Dorsolateral prefrontal cortex (tissue), 118 donors: ENCODE measurements around the gene CLDN9. TPM values are rescaled to one million over a fixed set of nuclear protein-coding genes. Genes with fewer than 3 reads are reported as not detected.

Experiments used
- total RNA-seq, 120 experiments: library from RNA; stranded (reverse); gene quantifications; one replicate each; pipeline versions ENCODE4 v1.2.3 to v1.2.4, GENCODE V29; 2022

CLDN9 gene
- total RNA-seq, 120 experiments from 2014 or later: 0.98 to 11.7 (median 3.4) TPM

Other genes with a start within 250 kb of the CLDN9 start
- gene ELOB, start 235.6 kb upstream of the CLDN9 start, total RNA-seq: 100 to 1,000 TPM; 150 to 306 (median 223) TPM
- under 1 TPM in 2 of 120 experiments, not detected in 118; 0.29 to 0.37 TPM for gene PRSS33, start 225.4 kb upstream of the CLDN9 start, total RNA-seq
- gene PRSS41, start 214.5 kb upstream of the CLDN9 start, total RNA-seq: not detected
- gene PRSS21, start 195.7 kb upstream of the CLDN9 start, total RNA-seq: 1 to 10 TPM in 10 of 120 experiments, under 1 TPM in 11, not detected in 99; 0.62 to 1.6 (median 0.97) TPM
- 1 to 10 TPM in 1 of 120 experiments, under 1 TPM in 2, not detected in 117; 0.60 to 1.1 (median 0.88) TPM for gene ZG16B, start 182.6 kb upstream of the CLDN9 start, total RNA-seq
- gene PRSS22, start 154.8 kb upstream of the CLDN9 start, total RNA-seq: under 1 TPM in 2 of 120 experiments, not detected in 118; 0.50 to 0.63 TPM
- gene FLYWCH2, start 129.7 kb upstream of the CLDN9 start, total RNA-seq: 10 to 100 TPM; 19.4 to 46.0 (median 31.2) TPM
- 100 to 1,000 TPM in 24 of 120 experiments, 10 to 100 TPM in 96; 55.0 to 127 (median 86.7) TPM for gene FLYWCH1, start 101.0 kb upstream of the CLDN9 start, total RNA-seq
- gene KREMEN2, start 48.6 kb upstream of the CLDN9 start, total RNA-seq: under 1 TPM in 24 of 120 experiments, not detected in 96; 0.22 to 0.68 (median 0.41) TPM
- 100 to 1,000 TPM in 6 of 120 experiments, 10 to 100 TPM in 114; 31.9 to 177 (median 57.8) TPM for gene PAQR4, start 43.6 kb upstream of the CLDN9 start, total RNA-seq
- gene PKMYT1, start 32.5 kb upstream of the CLDN9 start, total RNA-seq: 10 to 100 TPM in 30 of 120 experiments, 1 to 10 TPM in 90; 2.7 to 18.6 (median 8.3) TPM
- 1 to 10 TPM in 3 of 120 experiments, under 1 TPM in 24, not detected in 93; 0.28 to 1.5 (median 0.47) TPM for gene CLDN6, start 5.3 kb downstream of the CLDN9 start, total RNA-seq
- 10 to 100 TPM in 3 of 120 experiments, 1 to 10 TPM in 105, under 1 TPM in 9, not detected in 3; 0.58 to 15.6 (median 3.2) TPM for gene TNFRSF12A, start 7.4 kb downstream of the CLDN9 start, total RNA-seq
- 100 to 1,000 TPM in 12 of 120 experiments, 10 to 100 TPM in 108; 50.9 to 124 (median 83.2) TPM for gene HCFC1R1, start 11.0 kb downstream of the CLDN9 start, total RNA-seq
- gene THOC6, start 11.1 kb downstream of the CLDN9 start, total RNA-seq: 10 to 100 TPM in 31 of 120 experiments, 1 to 10 TPM in 89; 4.3 to 13.3 (median 8.8) TPM
- gene BICDL2, start 24.0 kb downstream of the CLDN9 start, total RNA-seq: 1 to 10 TPM in 36 of 120 experiments, under 1 TPM in 81, not detected in 3; 0.25 to 2.6 (median 0.84) TPM
- 1 to 10 TPM in 38 of 120 experiments, under 1 TPM in 76, not detected in 6; 0.12 to 7.8 (median 0.77) TPM for gene MMP25, start 33.6 kb downstream of the CLDN9 start, total RNA-seq
- gene IL32, start 52.7 kb downstream of the CLDN9 start, total RNA-seq: 10 to 100 TPM in 42 of 120 experiments, 1 to 10 TPM in 78; 1.7 to 41.8 (median 8.0) TPM
- under 1 TPM in 8 of 120 experiments, not detected in 112; 0.28 to 0.84 (median 0.41) TPM for gene ZSCAN10, start 86.4 kb downstream of the CLDN9 start, total RNA-seq
- gene ZNF205, start 99.7 kb downstream of the CLDN9 start, total RNA-seq: 10 to 100 TPM in 64 of 120 experiments, 1 to 10 TPM in 56; 6.4 to 18.5 (median 10.4) TPM
- gene ZNF213, start 122.1 kb downstream of the CLDN9 start, total RNA-seq: 10 to 100 TPM; 15.3 to 32.9 (median 20.5) TPM
- 1 to 10 TPM in 49 of 120 experiments, under 1 TPM in 46, not detected in 25; 0.52 to 3.4 (median 1.0) TPM for gene OR1F1, start 175.3 kb downstream of the CLDN9 start, total RNA-seq
- gene ZNF200, start 222.2 kb downstream of the CLDN9 start, total RNA-seq: 10 to 100 TPM in 30 of 120 experiments, 1 to 10 TPM in 90; 3.7 to 13.3 (median 8.7) TPM
- gene MEFV, start 243.7 kb downstream of the CLDN9 start, total RNA-seq: 1 to 10 TPM in 64 of 120 experiments, under 1 TPM in 56; 0.36 to 3.6 (median 1.1) TPM